H1 (cell line): ENCODE results near the gene SLX4IP. TPM values are rescaled to one million over a fixed set of nuclear protein-coding genes. Genes with fewer than 3 reads are reported as not detected.

Experiments
- CTCF ChIA-PET: fragments of 300-600 bp; sonication (Branson Sonifier 250); formaldehyde crosslinking; loops from one replicate; lab custom pipeline; 2021; ENCODE audit not compliant: partially characterized antibody; lab: Charles Lee
- POLR2A ChIA-PET: fragments of 300-600 bp; sonication (Branson Sonifier 250); formaldehyde crosslinking; loops from one replicate; lab custom pipeline; 2021; ENCODE audit warnings: inconsistent platforms; ENCODE audit not compliant: partially characterized antibody; lab: Charles Lee
- DNase-seq, 2 experiments: peaks; one replicate each; pipeline versions ENCODE4 v3.0.0 to v3.0.0-alpha.2; 2010 to 2022; ENCODE audit warnings: low spot score in 2 of 2, low read depth in 1 of 2, mixed read lengths in 1 of 2
- FAIRE-seq: peaks from 2 replicates; lab custom pipeline; 2011; peaks lifted over from hg19 to GRCh38; lab: Jason Lieb, UNC
- H2AFZ ChIP-seq: 2 replicates; pipeline ENCODE4 v1.8.1; 2012; ENCODE audit warnings: low read length, inconsistent platforms
- H2AK5ac ChIP-seq: 2 replicates; pipeline ENCODE4 v1.6.1; 2013; ENCODE audit warnings: low read depth, low read length
- H2BK120ac ChIP-seq: replicated peaks from 2 replicates; pipeline ENCODE3; 2013; ENCODE audit warnings: low read depth, low read length, inconsistent platforms
- H2BK12ac ChIP-seq: 2 replicates; pipeline ENCODE4 v1.6.1; 2013; ENCODE audit warnings: low read depth, low read length
- H2BK15ac ChIP-seq: 2 replicates; pipeline ENCODE4 v1.6.1; 2013; ENCODE audit warnings: low read length
- H2BK20ac ChIP-seq: 2 replicates; pipeline ENCODE4 v1.6.1; 2013; ENCODE audit warnings: low read length
- H2BK5ac ChIP-seq: 2 replicates; pipeline ENCODE4 v1.6.1; 2013; ENCODE audit warnings: low read depth, low read length
- H3K14ac ChIP-seq: 2 replicates; pipeline ENCODE4 v1.6.1; 2013; ENCODE audit warnings: inconsistent platforms; ENCODE audit not compliant: insufficient read length
- H3K18ac ChIP-seq: 2 replicates; pipeline ENCODE4 v1.6.1; 2013; ENCODE audit warnings: low read length; ENCODE audit errors: extremely low read depth
- H3K23ac ChIP-seq: 2 replicates; pipeline ENCODE4 v1.6.1; 2013; ENCODE audit warnings: inconsistent platforms; ENCODE audit not compliant: insufficient read length
- H3K23me2 ChIP-seq: 2 replicates; pipeline ENCODE4 v1.6.1; 2013; ENCODE audit warnings: low read depth, low read length
- H3K27ac ChIP-seq: 2 replicates; pipeline ENCODE4 v1.6.1; 2011; ENCODE audit warnings: low read depth, low read length, inconsistent platforms
- H3K27me3 ChIP-seq, 4 experiments: replicated peaks in 1 of 4; 1 replicate in 1 of 4; 2 replicates in 3 of 4; pipeline versions ENCODE4 v1.6.1 to v1.8.1; 2011 to 2013; ENCODE audit warnings: low read length in 3 of 4, mild to moderate bottlenecking in 3 of 4, inconsistent platforms in 2 of 4, mixed read lengths in 2 of 4, moderate library complexity in 1 of 4; ENCODE audit not compliant: control insufficient read depth in 3 of 4, insufficient read depth in 3 of 4; ENCODE audit errors: extremely low read depth in 1 of 4
- H3K36me3 ChIP-seq, 4 experiments: 2 replicates each; pipeline versions ENCODE4 v1.6.1 to v1.8.1; 2011 to 2013; ENCODE audit warnings: mild to moderate bottlenecking in 4 of 4, low read length in 3 of 4, moderate library complexity in 2 of 4, control low read depth in 1 of 4, inconsistent platforms in 1 of 4; ENCODE audit not compliant: insufficient read depth in 4 of 4, control insufficient read depth in 2 of 4
- H3K4ac ChIP-seq: replicated peaks from 2 replicates; pipeline ENCODE3; 2013; ENCODE audit warnings: low read length, low read depth, mixed read lengths, inconsistent platforms; ENCODE audit not compliant: insufficient read length
- H3K4me1 ChIP-seq, 4 experiments: replicated peaks in 1 of 4; 1 replicate in 1 of 4; 2 replicates in 3 of 4; pipeline versions ENCODE4 v1.6.1 to v1.8.1; 2011 to 2013; ENCODE audit warnings: low read length in 3 of 4, inconsistent platforms in 2 of 4, mixed read lengths in 1 of 4; ENCODE audit not compliant: insufficient read depth in 4 of 4, control insufficient read depth in 3 of 4
- H3K4me2 ChIP-seq, 2 experiments: 2 replicates each; pipeline versions ENCODE4 v1.6.1 to v1.8.1; 2011 to 2013; ENCODE audit warnings: low read depth in 2 of 2, low read length in 2 of 2, control low read depth in 1 of 2, inconsistent platforms in 1 of 2, mild to moderate bottlenecking in 1 of 2; ENCODE audit not compliant: insufficient read depth in 1 of 2
- H3K4me3 ChIP-seq, 4 experiments: fragments of 200-600, 300-600 bp in 1 of 4; sonication (generic), shearing (Covaris generic), sonication (Bioruptor Twin) in 1 of 4; 2 replicates each; pipeline versions ENCODE4 v1.5.1 to v1.8.1; 2011 to 2016; ENCODE audit warnings: low read length in 4 of 4, low read depth in 3 of 4, control low read depth in 2 of 4, inconsistent platforms in 2 of 4, mild to moderate bottlenecking in 2 of 4, mixed read lengths in 1 of 4, moderate library complexity in 1 of 4; ENCODE audit not compliant: insufficient read depth in 2 of 4; ENCODE audit errors: extremely low read depth in 1 of 4
- H3K56ac ChIP-seq: replicated peaks from 2 replicates; pipeline ENCODE3; 2013; ENCODE audit warnings: low read depth, mild to moderate bottlenecking, mixed read lengths, low read length, inconsistent platforms; ENCODE audit not compliant: insufficient read length
- H3K79me1 ChIP-seq: 2 replicates; pipeline ENCODE4 v1.6.1; 2013; ENCODE audit warnings: low read depth, low read length, control low read depth
- H3K79me2 ChIP-seq, 2 experiments: 2 replicates each; pipeline versions ENCODE4 v1.6.1 to v1.8.1; 2012 to 2013; ENCODE audit warnings: low read length in 2 of 2, mild to moderate bottlenecking in 2 of 2, inconsistent platforms in 1 of 2; ENCODE audit not compliant: insufficient read depth in 2 of 2, control insufficient read depth in 1 of 2
- H3K9ac ChIP-seq, 4 experiments: replicated peaks in 1 of 4; 1 replicate in 1 of 4; 2 replicates in 3 of 4; pipeline versions ENCODE4 v1.6.1 to v1.8.1; 2011 to 2013; ENCODE audit warnings: low read depth in 3 of 4, low read length in 3 of 4, control low read depth in 2 of 4, mild to moderate bottlenecking in 2 of 4, moderate library complexity in 2 of 4, inconsistent platforms in 1 of 4; ENCODE audit errors: extremely low read depth in 1 of 4
- H3K9me3 ChIP-seq, 2 experiments: 2 replicates each; pipeline versions ENCODE4 v1.6.1 to v1.8.1; 2012 to 2013; ENCODE audit warnings: mild to moderate bottlenecking in 2 of 2, moderate library complexity in 2 of 2, control low read depth in 1 of 2, inconsistent platforms in 1 of 2, low read depth in 1 of 2, low read length in 1 of 2, mixed read lengths in 1 of 2; ENCODE audit not compliant: insufficient read depth in 2 of 2
- H4K20me1 ChIP-seq, 2 experiments: replicated peaks in 1 of 2; 2 replicates each; pipeline versions ENCODE3 to v1.8.1; 2011 to 2013; ENCODE audit warnings: inconsistent platforms in 2 of 2, low read length in 2 of 2, mild to moderate bottlenecking in 1 of 2; ENCODE audit not compliant: insufficient read depth in 2 of 2, control insufficient read depth in 1 of 2
- H4K5ac ChIP-seq: 2 replicates; pipeline ENCODE4 v1.6.1; 2013; ENCODE audit warnings: low read length, low read depth, mixed read lengths, inconsistent platforms; ENCODE audit not compliant: insufficient read length
- H4K8ac ChIP-seq: 2 replicates; pipeline ENCODE4 v1.8.0; 2013; ENCODE audit warnings: mild to moderate bottlenecking, moderate library complexity, low read length, inconsistent platforms; ENCODE audit not compliant: insufficient read depth; ENCODE audit errors: extremely low read depth
- H4K91ac ChIP-seq: replicated peaks from 2 replicates; pipeline ENCODE3; 2013; ENCODE audit warnings: low read length, mixed read lengths, inconsistent platforms; ENCODE audit not compliant: insufficient read length
- CBX5 ChIP-seq: fragments of 300-800, 300-1000 bp; sonication (generic); IDR thresholded peaks from 2 replicates; pipeline ENCODE4 v1.7.1; 2016; ENCODE audit warnings: antibody characterized with exemption, low read length, low read depth
- EZH2 ChIP-seq: fragments of 200-600 bp; sonication (generic); IDR thresholded peaks from 2 replicates; pipeline ENCODE4 v1.7.1; 2012; ENCODE audit warnings: low read depth, mild to moderate bottlenecking, moderate library complexity, low read length, inconsistent platforms; ENCODE audit not compliant: severe bottlenecking
- JUND ChIP-seq: IDR thresholded peaks from 2 replicates; pipeline ENCODE4 v1.6.1; 2011; ENCODE audit warnings: mild to moderate bottlenecking, improper control_type of control experiment, low read length
- PHF8 ChIP-seq: fragments of 200-600 bp; sonication (generic); conservative IDR thresholded peaks from 2 replicates; pipeline ENCODE4 v1.7.1; 2012; ENCODE audit warnings: low read depth, mild to moderate bottlenecking, inconsistent platforms, low read length, moderate library complexity
- SP4 ChIP-seq: IDR thresholded peaks from 2 replicates; pipeline ENCODE4 v1.6.1; 2012; ENCODE audit warnings: low read length, inconsistent platforms
- TAF1 ChIP-seq: IDR thresholded peaks from 2 replicates; pipeline ENCODE4 v1.6.1; 2011; ENCODE audit warnings: mild to moderate bottlenecking, low read depth, low read length
- TCF12 ChIP-seq: IDR thresholded peaks from 2 replicates; pipeline ENCODE4 v1.6.1; 2011; ENCODE audit warnings: low read depth, mild to moderate bottlenecking, low read length
- WGBS, 2 experiments: shearing (Covaris generic) in 1 of 2; methylation state at CpG; one replicate each; pipeline versions ENCODE4 v1.1.6 to v1.1.7; 2013 to 2015; ENCODE audit warnings: low lambda C conversion rate in 2 of 2, mixed read lengths in 2 of 2, inconsistent platforms in 1 of 2, low coverage in 1 of 2, missing lambda C conversion rate in 1 of 2; ENCODE audit not compliant: insufficient replicate concordance in 2 of 2, insufficient coverage in 1 of 2, insufficient read length in 1 of 2; ENCODE audit errors: extremely low coverage in 1 of 2, missing lambda C conversion rate in 1 of 2; 5-methylcytosine and 5-hydroxymethylcytosine counted together
- polyA plus RNA-seq, 7 experiments: library from polyadenylated mRNA; depleted of rRNA in 3 of 7; stranded (reverse) in 5 of 7; unstranded in 2 of 7; fragments of >200 nt in 5 of 7; fragments of 200-250 nt in 2 of 7; gene quantifications; 1 replicate in 5 of 7; 2 replicates in 1 of 7; 4 replicates in 1 of 7; pipeline versions ENCODE4 v1.2.1 to v1.2.3, GENCODE V29; 2011 to 2013; ENCODE audit warnings: missing spikeins in 2 of 7, mixed read lengths in 2 of 7
- total RNA-seq: library from RNA; stranded (reverse); fragmentation: NEBNext Ultra II Directional; extraction: Animal tissue kit (Norgen Biotek cat#: 25700); gene quantifications from 2 replicates; pipeline ENCODE4 v1.2.1, GENCODE V29; 2021
- TF ChIP-seq, protein P1 (sequence below): IDR thresholded peaks from 2 replicates; pipeline ENCODE4 v1.6.1; 2012; ENCODE audit warnings: inconsistent platforms

Gene SLX4IP
- total and polyA plus RNA-seq, 2 of the 8 experiments (the other 6 are each of a cell fraction or from before 2014, with no cell fraction given), result 2.4 to 8.7 TPM

DNA sequence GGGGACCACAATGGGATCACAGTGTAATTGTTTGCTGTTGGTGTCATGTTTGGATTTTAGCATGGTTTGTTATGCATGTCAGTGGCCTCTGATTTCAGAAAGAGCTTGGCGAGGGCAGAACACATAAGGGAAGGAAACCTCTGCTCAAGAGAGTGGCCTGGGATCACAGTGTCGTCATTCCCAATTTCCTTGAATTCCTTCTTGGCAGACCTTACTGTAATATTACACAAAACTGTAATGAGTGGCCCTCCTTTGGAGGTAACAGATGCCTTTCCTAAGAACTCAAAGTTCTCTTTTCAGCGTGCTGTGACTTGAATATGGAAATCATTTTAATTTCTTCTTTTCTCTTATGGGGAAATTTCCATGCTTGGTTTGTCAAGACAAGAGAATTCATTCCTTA, 191.8 kb downstream of the SLX4IP start:
- Histone ChIP-seq H3K9me3 (no peaks in the 10 kb centered on the region), H3K36me3 (no peaks in the 10 kb centered on the region), H3K79me2 (no peaks in the 10 kb centered on the region), H2AK5ac (no peak overlapping the region), H3K27ac (no peak overlapping the region), H3K18ac (no peak overlapping the region), H3K4ac (no peak overlapping the region), H3K4me3 (no peak overlapping the region), H2BK20ac (no peak overlapping the region), H3K4me1 (peaks cover 3 to 14% (median 5%) of the 10 kb centered on the region in 4 experiments; a peak in 6 of 7 replicates), H4K8ac (no peak overlapping the region), H4K91ac (no peak overlapping the region), H4K5ac (no peak overlapping the region), H3K27me3 (no peaks in the 10 kb centered on the region), H3K79me1 (no peaks in the 10 kb centered on the region), H2BK12ac (no peak overlapping the region), H2AFZ (no peak overlapping the region), H3K23ac (no peak overlapping the region), H3K14ac (no peak overlapping the region), H3K23me2 (no peaks in the 10 kb centered on the region), H3K56ac (no peak overlapping the region), H2BK120ac (no peak overlapping the region), H2BK15ac (no peak overlapping the region), H4K20me1 (no peaks in the 10 kb centered on the region), H3K9ac (no peak overlapping the region), H2BK5ac (no peak overlapping the region), H3K4me2 (no peak overlapping the region)
- TF ChIP-seq CBX5, result no peak
- TF ChIP-seq PHF8, result no peak
- no peak for TF ChIP-seq JUND
- no peak for TF ChIP-seq TAF1
- TF ChIP-seq EZH2, result no peak
- no peak for TF ChIP-seq TCF12
- TF ChIP-seq SP4, result no peak
- TF ChIP-seq, protein P1, sequence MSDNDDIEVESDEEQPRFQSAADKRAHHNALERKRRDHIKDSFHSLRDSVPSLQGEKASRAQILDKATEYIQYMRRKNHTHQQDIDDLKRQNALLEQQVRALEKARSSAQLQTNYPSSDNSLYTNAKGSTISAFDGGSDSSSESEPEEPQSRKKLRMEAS, result no peak
- DNase-seq (no peak), FAIRE-seq (no peak)
- CTCF ChIA-PET, result interaction anchor here (1.2 to 1.4 kb wide), 2 partner anchors 70 kb away, joined by 3 to 4 read pairs; no protein-coding TSS in a partner anchor
- POLR2A ChIA-PET, result no interaction called here
- WGBS, 2 experiments, result 74% methylated on average over 3 of the region's 3 CpGs; no CpG with 5 or more reads in 1 of the 2 experiments
